ENCODE measurements around the gene ZBTB16. TPM values are rescaled to one million over a fixed set of nuclear protein-coding genes. Genes with fewer than 3 reads are reported as not detected.

The ZBTB16 gene
- total RNA-seq, 1 donor from 2014 or later, result 11.9 TPM

GRCh38 chr11:114164546-114164945 is 105.0 kb downstream of the ZBTB16 start:
- Mint-ChIP-seq H3K27ac (no peak overlapping the region), H3K9me3 (no peaks in the 10 kb centered on the region), H3K4me1 (ENCODE audit: unreplicated experiment) (peaks cover 89% of the 10 kb centered on the region), H3K4me3 (no peak overlapping the region), H3K36me3 (no peaks in the 10 kb centered on the region), H3K27me3 (peaks cover 82% of the 10 kb centered on the region)
- DNase-seq (ENCODE audit: extremely low spot score, unreplicated experiment), result no peak
- TF ChIP-seq, protein P1, sequence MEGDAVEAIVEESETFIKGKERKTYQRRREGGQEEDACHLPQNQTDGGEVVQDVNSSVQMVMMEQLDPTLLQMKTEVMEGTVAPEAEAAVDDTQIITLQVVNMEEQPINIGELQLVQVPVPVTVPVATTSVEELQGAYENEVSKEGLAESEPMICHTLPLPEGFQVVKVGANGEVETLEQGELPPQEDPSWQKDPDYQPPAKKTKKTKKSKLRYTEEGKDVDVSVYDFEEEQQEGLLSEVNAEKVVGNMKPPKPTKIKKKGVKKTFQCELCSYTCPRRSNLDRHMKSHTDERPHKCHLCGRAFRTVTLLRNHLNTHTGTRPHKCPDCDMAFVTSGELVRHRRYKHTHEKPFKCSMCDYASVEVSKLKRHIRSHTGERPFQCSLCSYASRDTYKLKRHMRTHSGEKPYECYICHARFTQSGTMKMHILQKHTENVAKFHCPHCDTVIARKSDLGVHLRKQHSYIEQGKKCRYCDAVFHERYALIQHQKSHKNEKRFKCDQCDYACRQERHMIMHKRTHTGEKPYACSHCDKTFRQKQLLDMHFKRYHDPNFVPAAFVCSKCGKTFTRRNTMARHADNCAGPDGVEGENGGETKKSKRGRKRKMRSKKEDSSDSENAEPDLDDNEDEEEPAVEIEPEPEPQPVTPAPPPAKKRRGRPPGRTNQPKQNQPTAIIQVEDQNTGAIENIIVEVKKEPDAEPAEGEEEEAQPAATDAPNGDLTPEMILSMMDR (conservative IDR thresholded peaks at IDR 0.05), result no peak

GRCh38 chr11:114165326-114166230 is 106.1 kb downstream of the ZBTB16 start:
- Mint-ChIP-seq H3K27ac (no peak overlapping the region), H3K9me3 (no peaks in the 10 kb centered on the region), H3K36me3 (no peaks in the 10 kb centered on the region), H3K4me1 (ENCODE audit: unreplicated experiment) (peaks cover 87% of the 10 kb centered on the region), H3K4me3 (no peak overlapping the region), H3K27me3 (peaks cover 84% of the 10 kb centered on the region)
- no peak for DNase-seq (ENCODE audit: extremely low spot score, unreplicated experiment)
- TF ChIP-seq, protein P1 (conservative IDR thresholded peaks at IDR 0.05), result no peak

- Mint-ChIP-seq H3K27me3 (peaks cover 88% of the 10 kb centered on the region), H3K9me3 (no peaks in the 10 kb centered on the region), H3K36me3 (no peaks in the 10 kb centered on the region), H3K4me3 (peak overlapping the region; percentile 46), H3K27ac (no peak overlapping the region), H3K4me1 (ENCODE audit: unreplicated experiment) (peaks cover 88% of the 10 kb centered on the region)
- no peak for DNase-seq (ENCODE audit: extremely low spot score, unreplicated experiment)
- TF ChIP-seq, protein P1 (conservative IDR thresholded peaks at IDR 0.05), result no peak
These were observed 106.9 kb downstream of the ZBTB16 start for GRCh38 chr11:114166362-114166761.

DNA sequence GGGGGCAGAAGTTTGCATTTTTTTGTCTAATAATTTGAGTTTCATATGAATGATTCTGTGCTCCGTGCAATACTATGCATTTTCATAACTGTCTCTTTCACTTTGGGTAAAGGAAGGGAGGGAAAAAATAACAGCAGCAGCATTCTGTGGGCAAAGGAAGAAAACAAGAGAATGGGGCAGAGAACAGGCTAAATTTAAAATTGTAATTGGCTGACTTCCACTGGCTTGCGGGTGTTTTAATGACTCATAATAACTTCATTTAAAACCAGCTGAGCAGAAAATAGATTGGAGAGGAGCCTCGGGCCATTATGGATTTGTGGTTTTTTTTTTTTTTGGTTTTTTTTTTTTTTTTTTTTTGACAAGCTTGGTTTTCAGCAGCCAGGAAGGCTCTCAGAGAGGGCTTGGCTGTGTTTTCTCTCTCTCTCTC is 107.4 kb downstream of the ZBTB16 start:
- peaks cover 87% of the 10 kb centered on the region for H3K27me3 Mint-ChIP-seq

GRCh38 chr11:114167355-114167754 is 107.8 kb downstream of the ZBTB16 start:
- TF ChIP-seq, protein P1 (conservative IDR thresholded peaks at IDR 0.05), result no peak
- H3K4me3 Mint-ChIP-seq, result no peak overlapping the region
- no peaks in the 10 kb centered on the region for H3K9me3 Mint-ChIP-seq
- no peak for DNase-seq (ENCODE audit: extremely low spot score, unreplicated experiment)
- H3K27me3 Mint-ChIP-seq, result peaks cover 84% of the 10 kb centered on the region
- no peak overlapping the region for H3K27ac Mint-ChIP-seq
- H3K4me1 Mint-ChIP-seq (ENCODE audit: unreplicated experiment), result peaks cover 90% of the 10 kb centered on the region
- H3K36me3 Mint-ChIP-seq, result no peaks in the 10 kb centered on the region

More for the DNA sequence above, 107.4 kb downstream of the ZBTB16 start:
- peak overlapping the region; percentile 46 for H3K4me3 Mint-ChIP-seq
- no peaks in the 10 kb centered on the region for H3K36me3 Mint-ChIP-seq
- peak overlapping the region; percentile 6 for H3K27ac Mint-ChIP-seq
- TF ChIP-seq, protein P1 (conservative IDR thresholded peaks at IDR 0.05), result no peak
- DNase-seq (ENCODE audit: extremely low spot score, unreplicated experiment), result no peak
- H3K4me1 Mint-ChIP-seq (ENCODE audit: unreplicated experiment), result peaks cover 88% of the 10 kb centered on the region
- H3K9me3 Mint-ChIP-seq, result no peaks in the 10 kb centered on the region

All from type B pancreatic cell (in vitro differentiated cells).